Measurements from ENCODE around the gene PROZ.

Gene PROZ

DNA sequence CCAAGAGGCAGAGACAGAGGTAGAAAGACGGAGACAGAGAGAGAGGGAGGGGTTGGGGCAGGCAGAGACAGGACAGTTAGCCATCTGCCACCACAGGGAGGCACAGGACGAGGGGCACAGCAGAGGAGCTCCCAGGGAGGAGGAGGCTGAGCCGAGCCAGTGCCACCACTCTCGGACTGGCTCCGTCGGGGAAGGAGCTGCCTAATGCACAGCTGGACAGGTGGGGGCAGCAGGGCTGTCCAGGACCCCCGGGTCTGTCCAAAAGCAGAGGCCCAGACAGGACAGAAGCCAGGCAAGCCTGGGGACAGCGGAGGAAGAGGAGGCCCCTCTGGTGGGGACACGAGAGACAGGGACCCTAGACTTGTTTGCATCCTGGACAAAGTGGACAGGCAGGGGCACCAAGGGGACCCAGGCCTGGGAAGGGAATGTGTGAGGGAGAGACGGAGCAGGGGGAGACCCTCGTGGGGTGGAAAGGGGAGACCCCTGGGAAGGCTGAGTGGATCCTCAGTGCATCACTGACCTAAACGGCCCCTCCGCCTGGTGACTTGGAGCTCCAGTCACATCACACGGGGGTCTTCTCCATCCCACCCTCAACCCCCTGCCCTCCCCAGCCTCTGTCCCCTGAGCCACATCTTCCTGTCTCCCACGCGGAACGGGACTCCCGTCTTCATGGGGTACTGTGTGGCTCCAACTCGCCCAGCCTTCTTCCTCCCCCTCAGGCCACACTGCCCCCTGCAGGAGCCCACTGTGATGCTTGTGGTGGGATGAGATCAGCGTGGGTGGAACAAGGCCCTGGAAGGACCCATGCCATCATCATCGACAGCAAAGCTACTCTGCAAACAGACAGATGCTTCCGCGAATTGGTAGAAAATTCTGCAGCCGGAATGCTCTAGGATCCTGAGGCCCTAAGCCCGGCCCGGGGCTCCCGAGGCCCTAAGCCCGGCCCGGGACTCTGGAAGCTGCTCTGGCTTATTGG is 34.9 kb upstream of the PROZ start:
- Histone ChIP-seq H3K36me3 (ENCODE audit: control insufficient read depth, insufficient read depth, low read length) (no peaks in the 10 kb centered on the region), H3K4me3 (replicated peaks; ENCODE audit: low read depth, low read length) (no peak overlapping the region), H3K27me3 (replicated peaks; ENCODE audit: control insufficient read depth, insufficient read depth, low read length) (no peaks in the 10 kb centered on the region; the same call in 1 of the 2 replicates)
- DNase-seq (ENCODE audit: extremely low read depth, insufficient read length): no peak
- TF ChIP-seq, protein P1, sequence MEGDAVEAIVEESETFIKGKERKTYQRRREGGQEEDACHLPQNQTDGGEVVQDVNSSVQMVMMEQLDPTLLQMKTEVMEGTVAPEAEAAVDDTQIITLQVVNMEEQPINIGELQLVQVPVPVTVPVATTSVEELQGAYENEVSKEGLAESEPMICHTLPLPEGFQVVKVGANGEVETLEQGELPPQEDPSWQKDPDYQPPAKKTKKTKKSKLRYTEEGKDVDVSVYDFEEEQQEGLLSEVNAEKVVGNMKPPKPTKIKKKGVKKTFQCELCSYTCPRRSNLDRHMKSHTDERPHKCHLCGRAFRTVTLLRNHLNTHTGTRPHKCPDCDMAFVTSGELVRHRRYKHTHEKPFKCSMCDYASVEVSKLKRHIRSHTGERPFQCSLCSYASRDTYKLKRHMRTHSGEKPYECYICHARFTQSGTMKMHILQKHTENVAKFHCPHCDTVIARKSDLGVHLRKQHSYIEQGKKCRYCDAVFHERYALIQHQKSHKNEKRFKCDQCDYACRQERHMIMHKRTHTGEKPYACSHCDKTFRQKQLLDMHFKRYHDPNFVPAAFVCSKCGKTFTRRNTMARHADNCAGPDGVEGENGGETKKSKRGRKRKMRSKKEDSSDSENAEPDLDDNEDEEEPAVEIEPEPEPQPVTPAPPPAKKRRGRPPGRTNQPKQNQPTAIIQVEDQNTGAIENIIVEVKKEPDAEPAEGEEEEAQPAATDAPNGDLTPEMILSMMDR (IDR thresholded peaks at IDR 0.05; ENCODE audit: insufficient read depth, low read length, poor library complexity, severe bottlenecking): peak; percentile 48

DNA sequence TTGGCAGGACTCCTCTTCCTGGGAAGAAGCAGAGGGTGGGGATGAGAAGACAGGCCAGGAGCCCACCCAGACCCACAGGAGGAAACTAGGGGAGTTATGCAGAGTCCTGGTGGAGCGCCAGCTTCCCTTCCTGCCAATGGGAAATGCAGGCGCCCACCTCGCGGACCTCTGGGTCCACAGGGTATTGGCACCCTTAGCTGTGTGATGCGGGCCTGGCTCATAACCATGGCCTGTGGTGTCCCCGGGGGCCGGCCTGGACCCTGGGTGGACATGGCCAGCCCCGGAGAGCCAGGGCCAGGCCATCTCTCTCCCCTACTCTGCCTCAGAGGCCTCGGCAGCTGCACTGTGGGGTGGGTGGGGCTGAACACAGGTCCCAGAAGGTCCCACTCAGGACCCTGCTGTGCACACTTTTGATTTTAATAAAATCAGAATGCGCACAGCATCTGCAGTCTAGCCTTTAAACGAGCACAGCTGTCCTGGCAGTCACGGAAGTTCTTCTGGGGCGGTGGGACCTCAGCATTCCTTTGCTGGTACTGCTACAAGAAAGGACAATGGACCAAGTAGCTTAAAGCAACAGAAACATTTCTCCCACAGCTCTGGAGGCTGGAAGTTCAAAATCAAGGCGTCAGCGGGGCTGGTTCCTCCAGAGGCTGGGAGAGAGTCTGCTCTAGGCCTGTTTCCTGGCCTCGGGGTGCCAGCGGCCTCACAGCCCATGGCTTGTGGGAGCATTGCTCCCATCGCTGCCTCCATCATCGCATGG is 34.1 kb upstream of the PROZ start:
- no peaks in the 10 kb centered on the region for H3K36me3 ChIP-seq (ENCODE audit: control insufficient read depth, insufficient read depth, low read length)
- TF ChIP-seq, protein P1 (IDR thresholded peaks at IDR 0.05; ENCODE audit: insufficient read depth, low read length, poor library complexity, severe bottlenecking): no peak
- H3K4me3 ChIP-seq (replicated peaks; ENCODE audit: low read depth, low read length): no peak overlapping the region
- H3K27me3 ChIP-seq (replicated peaks; ENCODE audit: control insufficient read depth, insufficient read depth, low read length): no peaks in the 10 kb centered on the region
- no peak for DNase-seq (ENCODE audit: extremely low read depth, insufficient read length)

DNA sequence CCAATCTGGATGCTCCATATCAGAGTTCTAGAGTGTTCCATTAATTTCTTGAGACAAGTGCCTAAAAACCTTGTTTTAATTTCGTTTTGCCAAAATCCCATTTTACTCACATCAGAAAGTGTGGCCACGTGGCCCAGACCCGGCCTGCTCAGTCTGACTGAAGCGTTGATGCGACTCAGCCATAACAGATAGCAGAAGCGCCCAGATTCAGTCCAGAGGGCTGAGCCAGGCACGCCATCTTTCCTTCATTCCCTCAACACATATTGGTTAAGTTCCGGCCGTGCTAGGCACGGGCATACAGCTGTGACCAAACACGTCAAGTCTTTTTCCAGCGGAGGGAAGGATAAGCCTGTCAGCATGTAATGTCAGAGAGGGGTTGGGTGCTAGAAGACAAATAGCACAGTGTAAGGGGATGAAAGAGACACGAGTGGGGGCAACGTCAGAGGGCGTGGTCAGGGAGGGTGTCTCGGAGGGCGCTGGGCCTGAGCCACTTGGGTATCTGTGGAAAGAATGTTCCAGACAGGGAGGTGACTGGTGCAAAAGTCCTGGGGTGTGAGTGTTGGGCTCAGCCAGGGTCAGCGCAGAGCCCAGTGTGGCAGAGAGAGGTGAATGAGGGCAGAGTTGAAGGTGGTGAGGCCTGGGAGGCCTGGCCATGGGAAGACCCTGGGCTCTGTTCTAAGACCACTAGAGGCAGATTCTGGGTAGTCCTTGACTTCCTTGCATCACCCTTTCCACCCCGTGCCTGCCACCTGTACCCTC is 32.8 kb upstream of the PROZ start:
- DNase-seq (ENCODE audit: extremely low read depth, insufficient read length): no peak
- TF ChIP-seq, protein P1 (IDR thresholded peaks at IDR 0.05; ENCODE audit: insufficient read depth, low read length, poor library complexity, severe bottlenecking): no peak
- no peak overlapping the region for H3K4me3 ChIP-seq (replicated peaks; ENCODE audit: low read depth, low read length)
- no peaks in the 10 kb centered on the region for H3K36me3 ChIP-seq (ENCODE audit: control insufficient read depth, insufficient read depth, low read length)
- H3K27me3 ChIP-seq (replicated peaks; ENCODE audit: control insufficient read depth, insufficient read depth, low read length): no peaks in the 10 kb centered on the region

DNA sequence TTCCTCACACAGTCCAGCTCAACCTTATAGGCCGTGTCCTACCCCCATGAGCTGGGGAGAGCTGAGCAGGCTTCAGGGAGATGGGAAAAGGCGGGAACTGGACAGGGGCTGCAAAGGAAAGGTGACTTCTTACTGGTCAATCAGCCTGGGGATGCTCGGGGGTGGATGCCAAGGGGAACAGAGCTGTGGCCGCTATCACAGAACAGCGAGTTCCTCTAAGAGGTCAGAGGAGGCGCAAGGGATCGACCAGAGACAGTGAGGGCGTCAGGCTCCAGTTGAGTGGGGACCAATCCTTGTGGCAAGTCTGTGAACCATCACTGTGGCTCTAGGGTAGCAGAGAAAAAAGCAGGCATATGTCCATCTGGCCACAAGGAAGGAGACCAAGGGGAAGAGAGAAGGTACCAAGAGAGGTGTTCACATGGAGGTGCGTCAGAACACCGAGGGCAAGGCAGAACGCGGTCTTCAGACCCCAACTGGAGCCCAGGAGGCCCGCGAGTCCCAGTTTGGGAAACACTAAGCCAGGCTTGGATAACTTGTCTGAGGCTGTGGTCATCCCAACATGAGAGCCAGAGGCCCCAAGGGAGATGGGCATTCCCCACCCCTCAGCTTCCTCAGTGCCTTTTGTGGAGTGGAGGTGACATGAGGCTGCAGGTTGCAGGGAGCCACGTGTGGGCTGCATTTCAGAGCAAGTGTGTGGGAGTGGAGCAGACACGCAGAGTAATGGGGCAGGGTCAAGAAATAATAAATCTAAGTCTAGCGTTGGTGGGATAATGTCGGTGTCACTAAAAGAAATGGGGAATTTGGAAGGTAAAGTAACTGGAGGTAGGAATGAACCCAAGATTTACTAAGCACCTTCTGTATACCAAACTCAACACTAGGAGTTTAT is 31.9 kb upstream of the PROZ start:
- TF ChIP-seq, protein P1 (IDR thresholded peaks at IDR 0.05; ENCODE audit: insufficient read depth, low read length, poor library complexity, severe bottlenecking): no peak

DNA sequence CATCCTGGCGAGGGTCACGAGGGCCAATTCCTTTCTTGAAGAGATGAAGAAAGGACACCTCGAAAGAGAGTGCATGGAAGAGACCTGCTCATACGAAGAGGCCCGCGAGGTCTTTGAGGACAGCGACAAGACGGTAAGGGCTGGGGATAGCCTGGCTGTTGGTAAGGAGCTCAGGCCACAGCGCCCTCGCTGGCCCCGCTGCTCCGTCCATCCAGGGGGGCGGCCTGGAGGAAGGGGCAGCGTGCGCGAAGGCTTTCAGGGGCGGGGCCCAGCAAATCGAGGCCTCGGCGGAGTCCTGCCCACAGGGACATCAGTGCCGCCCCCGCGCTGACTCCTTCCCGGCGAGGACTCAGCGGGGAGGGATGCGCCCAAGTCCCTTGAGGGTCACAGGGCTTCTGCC is 29.0 kb upstream of the PROZ start:
- no peak overlapping the region for H3K4me3 ChIP-seq (replicated peaks; ENCODE audit: low read depth, low read length)
- TF ChIP-seq, protein P1 (IDR thresholded peaks at IDR 0.05; ENCODE audit: insufficient read depth, low read length, poor library complexity, severe bottlenecking): no peak
- no peak for DNase-seq (ENCODE audit: extremely low read depth, insufficient read length)
- H3K36me3 ChIP-seq (ENCODE audit: control insufficient read depth, insufficient read depth, low read length): no peaks in the 10 kb centered on the region
- no peaks in the 10 kb centered on the region for H3K27me3 ChIP-seq (replicated peaks; ENCODE audit: control insufficient read depth, insufficient read depth, low read length)

More for the DNA sequence above, 31.9 kb upstream of the PROZ start:
- Histone ChIP-seq H3K36me3 (ENCODE audit: control insufficient read depth, insufficient read depth, low read length) (no peaks in the 10 kb centered on the region), H3K27me3 (replicated peaks; ENCODE audit: control insufficient read depth, insufficient read depth, low read length) (no peaks in the 10 kb centered on the region), H3K4me3 (replicated peaks; ENCODE audit: low read depth, low read length) (no peak overlapping the region)
- DNase-seq (ENCODE audit: extremely low read depth, insufficient read length): no peak
